Caco-2 (cell line): ENCODE measurements around the gene ALDH3A2. TPM values are rescaled to one million over a fixed set of nuclear protein-coding genes. Genes with fewer than 3 reads are reported as not detected.

Experiments used
- BruUV-seq: library from RNA; stranded (reverse); fragments of 400-500 nt; replicated peaks from 2 replicates; lab custom pipeline; 2021; lab: Mats Ljungman, UMichigan
- CTCF ChIA-PET: fragments of 300-600 bp; sonication (Branson Sonifier 250); formaldehyde crosslinking; loops from one replicate; lab custom pipeline; 2022; ENCODE audit warnings: antibody characterized with exemption; lab: Charles Lee
- POLR2A ChIA-PET: fragments of 300-600 bp; sonication (Branson Sonifier 250); formaldehyde crosslinking; loops from one replicate; lab custom pipeline; 2022; ENCODE audit warnings: antibody characterized with exemption; lab: Charles Lee
- DNase-seq, 2 experiments: peaks; one replicate each; pipeline versions ENCODE4 v3.0.0 to v3.0.0-alpha.2; 2020 to 2022
- H3K27me3 ChIP-seq: replicated peaks from 2 replicates; pipeline ENCODE4 v1.6.0; 2011; ENCODE audit warnings: low read length; ENCODE audit not compliant: control insufficient read depth, insufficient read depth
- H3K36me3 ChIP-seq: 2 replicates; pipeline ENCODE4 v1.5.1; 2011; ENCODE audit warnings: low read length; ENCODE audit not compliant: control insufficient read depth, insufficient read depth
- H3K4me1 ChIP-seq: fragments of 250-450 bp; sonication (Bioruptor Pico); 2 replicates; pipeline ENCODE4 v1.5.1; 2020; ENCODE audit warnings: mild to moderate bottlenecking
- H3K4me3 ChIP-seq: 2 replicates; pipeline ENCODE4 v1.5.1; 2011; ENCODE audit warnings: low read depth, mild to moderate bottlenecking, control low read depth, low read length
- H3K9me3 ChIP-seq: fragments of 250-450 bp; sonication (Bioruptor Pico); 2 replicates; pipeline ENCODE4 v1.5.1; 2020; ENCODE audit warnings: mild to moderate bottlenecking, moderate library complexity
- H3K27ac Mint-ChIP-seq: one replicate; pipeline ENCODE4 v1.8.0; 2022; ENCODE audit warnings: mixed read lengths; ENCODE audit not compliant: unreplicated experiment
- H3K27me3 Mint-ChIP-seq: one replicate; pipeline ENCODE4 v1.8.0; 2022; ENCODE audit warnings: mixed read lengths; ENCODE audit not compliant: insufficient read depth, unreplicated experiment
- H3K36me3 Mint-ChIP-seq: one replicate; pipeline ENCODE4 v1.8.0; 2022; ENCODE audit warnings: mild to moderate bottlenecking, mixed read lengths; ENCODE audit not compliant: insufficient read depth, unreplicated experiment
- H3K4me1 Mint-ChIP-seq: one replicate; pipeline ENCODE4 v1.8.0; 2022; ENCODE audit warnings: low read depth, mixed read lengths; ENCODE audit not compliant: unreplicated experiment
- H3K4me3 Mint-ChIP-seq: one replicate; pipeline ENCODE4 v1.8.0; 2022; ENCODE audit warnings: mild to moderate bottlenecking, moderate library complexity, mixed read lengths; ENCODE audit not compliant: unreplicated experiment
- H3K9me3 Mint-ChIP-seq: one replicate; pipeline ENCODE4 v1.8.0; 2022; ENCODE audit warnings: mixed read lengths; ENCODE audit not compliant: unreplicated experiment
- intact Hi-C: fragments of 100-400 bp; cut with micrococcal nuclease; formaldehyde crosslinking; loops from one replicate; pipeline ENCODE4 v1.10.0; 2022; ENCODE audit not compliant: unreplicated experiment
- total RNA-seq: library from RNA; stranded (reverse); gene quantifications from 2 replicates; pipeline ENCODE4 v1.2.3, GENCODE V29; 2022
- TF ChIP-seq, protein P1 (sequence below), 2 experiments: fragments of 200-600 bp in 1 of 2; IDR thresholded peaks; 1 replicate in 1 of 2; 2 replicates in 1 of 2; pipeline versions ENCODE4 v1.5.1 to v1.8.0; 2011 to 2022; ENCODE audit warnings: antibody characterized with exemption in 1 of 2, control low read depth in 1 of 2, inconsistent platforms in 1 of 2, low read depth in 1 of 2, low read length in 1 of 2, mild to moderate bottlenecking in 1 of 2, moderate library complexity in 1 of 2; ENCODE audit not compliant: insufficient read depth in 1 of 2, severe bottlenecking in 1 of 2, unreplicated experiment in 1 of 2

ALDH3A2 gene
- total RNA-seq, 1 experiment from 2014 or later = 84.0 TPM

DNA sequence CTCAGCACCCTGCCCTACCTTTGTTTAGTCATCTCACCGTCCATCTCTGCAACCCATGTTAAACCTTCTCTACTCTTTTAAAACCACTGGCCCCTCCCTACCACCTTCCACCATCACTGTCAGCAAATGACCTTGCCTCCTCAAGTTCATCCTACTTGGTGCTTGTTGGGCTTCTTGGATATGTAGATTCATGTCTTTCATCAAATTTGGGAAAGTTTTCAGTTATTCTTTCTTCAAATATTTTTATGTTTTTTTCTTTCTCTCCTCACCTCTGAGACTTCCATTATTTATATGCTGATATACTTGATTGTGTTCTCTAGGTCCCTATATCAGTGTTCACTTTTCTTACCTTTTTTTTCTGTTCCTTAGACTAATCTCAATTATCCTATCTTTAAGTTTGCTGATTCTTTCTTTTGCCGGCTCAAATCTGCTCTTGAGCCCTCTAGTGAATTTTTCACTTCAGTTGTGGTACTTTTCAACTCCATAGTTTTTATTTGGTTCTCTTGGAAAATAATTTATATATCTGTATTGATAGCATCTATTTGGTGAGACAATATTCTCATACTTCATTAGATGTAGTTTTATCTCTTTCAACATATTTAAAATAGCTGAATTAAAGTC, 28.7 kb upstream of the ALDH3A2 start:
- no TSS peak for BruUV-seq
- Mint-ChIP-seq H3K4me3 (no peak overlapping the region), H3K27me3 (no peaks in the 10 kb centered on the region), H3K4me1 (no peaks in the 10 kb centered on the region), H3K27ac (no peak overlapping the region), H3K9me3 (peaks cover 41% of the 10 kb centered on the region), H3K36me3 (peaks cover 6% of the 10 kb centered on the region)
- DNase-seq = no peak
- TF ChIP-seq, protein P1, sequence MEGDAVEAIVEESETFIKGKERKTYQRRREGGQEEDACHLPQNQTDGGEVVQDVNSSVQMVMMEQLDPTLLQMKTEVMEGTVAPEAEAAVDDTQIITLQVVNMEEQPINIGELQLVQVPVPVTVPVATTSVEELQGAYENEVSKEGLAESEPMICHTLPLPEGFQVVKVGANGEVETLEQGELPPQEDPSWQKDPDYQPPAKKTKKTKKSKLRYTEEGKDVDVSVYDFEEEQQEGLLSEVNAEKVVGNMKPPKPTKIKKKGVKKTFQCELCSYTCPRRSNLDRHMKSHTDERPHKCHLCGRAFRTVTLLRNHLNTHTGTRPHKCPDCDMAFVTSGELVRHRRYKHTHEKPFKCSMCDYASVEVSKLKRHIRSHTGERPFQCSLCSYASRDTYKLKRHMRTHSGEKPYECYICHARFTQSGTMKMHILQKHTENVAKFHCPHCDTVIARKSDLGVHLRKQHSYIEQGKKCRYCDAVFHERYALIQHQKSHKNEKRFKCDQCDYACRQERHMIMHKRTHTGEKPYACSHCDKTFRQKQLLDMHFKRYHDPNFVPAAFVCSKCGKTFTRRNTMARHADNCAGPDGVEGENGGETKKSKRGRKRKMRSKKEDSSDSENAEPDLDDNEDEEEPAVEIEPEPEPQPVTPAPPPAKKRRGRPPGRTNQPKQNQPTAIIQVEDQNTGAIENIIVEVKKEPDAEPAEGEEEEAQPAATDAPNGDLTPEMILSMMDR (IDR thresholded peaks at IDR 0.05; ENCODE audit: insufficient read depth in 1 of 2, low read depth in 1 of 2, low read length in 1 of 2, severe bottlenecking in 1 of 2, unreplicated experiment in 1 of 2) = no peak
- ChIA-PET CTCF (no interaction called here), POLR2A (no interaction called here)
- H3K9me3 ChIP-seq = peaks cover 35% of the 10 kb centered on the region
- H3K36me3 ChIP-seq = no peaks in the 10 kb centered on the region
- no peaks in the 10 kb centered on the region for H3K27me3 ChIP-seq
- intact Hi-C loops = no loop called here
- no peak overlapping the region for H3K4me3 ChIP-seq
- no peaks in the 10 kb centered on the region for H3K4me1 ChIP-seq

DNA sequence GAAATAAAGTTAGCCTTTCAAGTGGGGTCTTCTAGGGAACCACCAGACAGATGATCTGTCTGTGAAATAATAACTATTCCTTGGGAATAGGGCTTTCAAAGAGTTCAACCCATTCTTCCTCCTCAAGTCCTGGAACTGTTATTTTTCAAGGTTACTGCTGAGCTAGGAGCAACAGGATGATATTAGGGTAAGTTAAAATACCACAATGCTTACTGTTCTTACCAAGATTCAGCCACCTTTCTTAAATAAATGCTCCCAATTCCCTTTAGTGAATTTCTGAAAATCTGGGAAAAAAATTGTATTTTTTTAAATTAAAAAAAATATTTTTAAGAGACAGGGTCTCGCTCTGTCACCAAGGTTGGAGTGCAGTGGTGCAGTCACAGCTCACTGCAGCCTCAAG, 26.9 kb upstream of the ALDH3A2 start:
- H3K27ac Mint-ChIP-seq = no peak overlapping the region
- Histone ChIP-seq H3K4me1 (no peaks in the 10 kb centered on the region), H3K9me3 (peaks cover 35% of the 10 kb centered on the region), H3K36me3 (no peaks in the 10 kb centered on the region), H3K4me3 (no peak overlapping the region), H3K27me3 (no peaks in the 10 kb centered on the region)
- CTCF ChIA-PET = no interaction called here
- peaks cover 6% of the 10 kb centered on the region for H3K36me3 Mint-ChIP-seq
- BruUV-seq = no TSS peak
- intact Hi-C loops = no loop called here
- POLR2A ChIA-PET = no interaction called here
- DNase-seq = no peak
- no peak overlapping the region for H3K4me3 Mint-ChIP-seq
- H3K27me3 Mint-ChIP-seq = no peaks in the 10 kb centered on the region
- H3K9me3 Mint-ChIP-seq = peaks cover 37% of the 10 kb centered on the region
- TF ChIP-seq, protein P1 (IDR thresholded peaks at IDR 0.05; ENCODE audit: insufficient read depth in 1 of 2, low read depth in 1 of 2, low read length in 1 of 2, severe bottlenecking in 1 of 2, unreplicated experiment in 1 of 2) = no peak
- H3K4me1 Mint-ChIP-seq = no peaks in the 10 kb centered on the region

DNA sequence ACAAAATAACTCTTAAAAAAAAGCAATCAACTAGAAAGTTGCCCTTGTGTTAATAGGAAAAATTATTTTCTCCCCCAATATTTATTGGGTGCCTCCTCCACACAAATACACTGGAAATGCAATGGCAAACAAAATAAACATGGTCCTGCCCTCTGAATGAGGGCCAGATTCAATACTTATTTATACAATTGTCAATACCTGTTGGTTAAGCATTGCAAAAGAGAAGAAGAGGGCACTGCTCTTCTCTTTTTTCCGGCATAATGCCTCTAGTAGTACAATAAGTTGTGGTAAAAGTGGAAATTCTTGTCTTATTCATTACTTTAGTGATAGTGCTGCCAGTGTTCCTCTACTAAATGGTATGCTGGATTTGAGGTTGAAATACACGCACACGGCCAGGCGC, 22.5 kb upstream of the ALDH3A2 start:
- POLR2A ChIA-PET = no interaction called here
- Histone ChIP-seq H3K27me3 (no peaks in the 10 kb centered on the region), H3K9me3 (peaks cover 2% of the 10 kb centered on the region; the same call in 1 of the 2 replicates), H3K4me3 (no peak overlapping the region), H3K36me3 (no peaks in the 10 kb centered on the region), H3K4me1 (no peaks in the 10 kb centered on the region)
- no peak for DNase-seq
- peaks cover 6% of the 10 kb centered on the region for H3K4me1 Mint-ChIP-seq
- BruUV-seq = no TSS peak
- CTCF ChIA-PET = no interaction called here
- no peaks in the 10 kb centered on the region for H3K27me3 Mint-ChIP-seq
- TF ChIP-seq, protein P1 (IDR thresholded peaks at IDR 0.05; ENCODE audit: insufficient read depth in 1 of 2, low read depth in 1 of 2, low read length in 1 of 2, severe bottlenecking in 1 of 2, unreplicated experiment in 1 of 2) = no peak
- intact Hi-C loops = no loop called here
- no peaks in the 10 kb centered on the region for H3K9me3 Mint-ChIP-seq
- H3K27ac Mint-ChIP-seq = no peak overlapping the region
- no peak overlapping the region for H3K4me3 Mint-ChIP-seq
- no peaks in the 10 kb centered on the region for H3K36me3 Mint-ChIP-seq
